ENCODE data around the gene MTMR11.

DNA sequence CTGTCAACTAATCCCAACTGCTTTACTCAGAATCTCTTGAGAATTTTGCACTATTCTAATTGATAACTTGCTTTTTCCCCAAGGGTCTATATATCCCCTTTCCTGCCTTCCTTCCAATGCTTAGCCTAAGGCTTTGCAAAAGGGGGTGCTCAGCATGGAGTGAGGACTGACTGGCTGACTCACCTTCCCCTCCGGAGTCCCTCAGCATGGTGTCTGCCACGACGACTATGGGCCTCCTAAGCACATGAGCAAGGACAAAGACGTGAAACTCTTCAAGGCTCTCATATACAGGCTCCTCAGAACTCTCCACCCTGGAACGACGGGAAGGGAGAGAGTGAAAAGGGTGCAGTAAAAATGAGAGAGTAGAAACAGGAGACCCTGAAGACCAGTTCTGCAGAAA lies 13.2 kb upstream of the MTMR11 start:
- TF ChIP-seq CTBP1 (IDR thresholded peaks at IDR 0.05; ENCODE audit: borderline replicate concordance) (no peak), NFRKB (IDR thresholded peaks at IDR 0.05) (no peak), TARDBP (IDR thresholded peaks at IDR 0.05) (no peak), SUZ12 (IDR thresholded peaks at IDR 0.05) (no peak), SP1 (IDR thresholded peaks at IDR 0.05) (no peak), BHLHE40 (IDR thresholded peaks at IDR 0.05; ENCODE audit: borderline replicate concordance) (no peak), ELF4 (IDR thresholded peaks at IDR 0.05) (no peak), FOXK2 (IDR thresholded peaks at IDR 0.05) (no peak), FOXM1 (IDR thresholded peaks at IDR 0.05; ENCODE audit: borderline replicate concordance) (no peak), L3MBTL2 (conservative IDR thresholded peaks at IDR 0.05) (no peak)
